BJ (cell line): ENCODE results near the gene HAP1. TPM values are rescaled to one million over a fixed set of nuclear protein-coding genes. Genes with fewer than 3 reads are reported as not detected.
A peak's percentile ranks its signal among the peaks of the same experiment; 100 is the strongest.

Experiments used
- CTCF ChIA-PET: fragments of 350-600 bp; formaldehyde crosslinking; extraction: SDS; loops from one replicate; lab custom pipeline; 2021; ENCODE audit warnings: antibody characterized with exemption, inconsistent platforms; lab: Yijun Ruan, JAX
- POLR2A ChIA-PET: fragments of 300-600 bp; sonication (Branson Sonifier 250); formaldehyde crosslinking; extraction: SDS; loops from one replicate; lab custom pipeline; 2021; ENCODE audit warnings: antibody characterized with exemption; lab: Charles Lee
- DNase-seq: peaks from one replicate; pipeline ENCODE4 v3.0.0-alpha.2; 2011; ENCODE audit warnings: low read depth
- H3K27me3 ChIP-seq: 2 replicates; pipeline ENCODE4 v1.6.0; 2011; ENCODE audit warnings: low read length; ENCODE audit not compliant: control insufficient read depth, insufficient read depth
- H3K36me3 ChIP-seq: 2 replicates; pipeline ENCODE4 v1.5.1; 2011; ENCODE audit warnings: low read length; ENCODE audit not compliant: control insufficient read depth, insufficient read depth
- H3K4me3 ChIP-seq: 2 replicates; pipeline ENCODE4 v1.5.1; 2011; ENCODE audit warnings: low read depth, mild to moderate bottlenecking, control low read depth, low read length
- polyA minus RNA-seq: library from RNA; depleted of rRNA, polyadenylated mRNA; stranded (reverse); fragments of >200 nt; gene quantifications from 2 replicates; pipeline ENCODE4 v1.2.3, GENCODE V29; 2011; rRNA and poly(A)+ RNA removed
- polyA plus RNA-seq: library from polyadenylated mRNA; depleted of rRNA; stranded (reverse); fragments of >200 nt; gene quantifications from 2 replicates; pipeline ENCODE4 v1.2.3, GENCODE V29; 2011; rRNA removed
- TF ChIP-seq, protein P1 (sequence below): IDR thresholded peaks from 2 replicates; pipeline ENCODE4 v1.5.1; 2011; ENCODE audit warnings: low read depth, mild to moderate bottlenecking, control low read depth, inconsistent platforms, low read length, moderate library complexity; ENCODE audit not compliant: insufficient read depth

Gene HAP1
- polyA plus RNA-seq (0.05 and 0.10 TPM in 2 replicates), polyA minus RNA-seq (0.05 TPM in 2 replicates)

GRCh38 chr17:41734139-41734948, at the start of gene HAP1:
TSS of gene HAP1 (minus strand) at chr17:41734643. CDS start at chr17:41734634, 9 bp downstream.
- POLR2A ChIA-PET: no interaction called here
- Histone ChIP-seq H3K4me3 (peak within 1 kb of the TSS; percentile 41), H3K27me3 (peaks cover 45% of the 10 kb centered on the region), H3K36me3 (no peaks in the 10 kb centered on the region)
- DNase-seq: no peak
- TF ChIP-seq, protein P1, sequence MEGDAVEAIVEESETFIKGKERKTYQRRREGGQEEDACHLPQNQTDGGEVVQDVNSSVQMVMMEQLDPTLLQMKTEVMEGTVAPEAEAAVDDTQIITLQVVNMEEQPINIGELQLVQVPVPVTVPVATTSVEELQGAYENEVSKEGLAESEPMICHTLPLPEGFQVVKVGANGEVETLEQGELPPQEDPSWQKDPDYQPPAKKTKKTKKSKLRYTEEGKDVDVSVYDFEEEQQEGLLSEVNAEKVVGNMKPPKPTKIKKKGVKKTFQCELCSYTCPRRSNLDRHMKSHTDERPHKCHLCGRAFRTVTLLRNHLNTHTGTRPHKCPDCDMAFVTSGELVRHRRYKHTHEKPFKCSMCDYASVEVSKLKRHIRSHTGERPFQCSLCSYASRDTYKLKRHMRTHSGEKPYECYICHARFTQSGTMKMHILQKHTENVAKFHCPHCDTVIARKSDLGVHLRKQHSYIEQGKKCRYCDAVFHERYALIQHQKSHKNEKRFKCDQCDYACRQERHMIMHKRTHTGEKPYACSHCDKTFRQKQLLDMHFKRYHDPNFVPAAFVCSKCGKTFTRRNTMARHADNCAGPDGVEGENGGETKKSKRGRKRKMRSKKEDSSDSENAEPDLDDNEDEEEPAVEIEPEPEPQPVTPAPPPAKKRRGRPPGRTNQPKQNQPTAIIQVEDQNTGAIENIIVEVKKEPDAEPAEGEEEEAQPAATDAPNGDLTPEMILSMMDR: no peak
- CTCF ChIA-PET: interaction anchor here (1.0 to 14.6 kb wide), 3 partner anchors 52 to 74 kb away, joined by 3 to 125 read pairs (median 3); partner anchors contain the start of gene JUP

- POLR2A ChIA-PET: no interaction called here
- Histone ChIP-seq H3K36me3 (no peaks in the 10 kb centered on the region), H3K4me3 (no peak overlapping the region), H3K27me3 (no peaks in the 10 kb centered on the region)
- CTCF ChIA-PET: no interaction called here
- TF ChIP-seq, protein P1: no peak
- DNase-seq: no peak
These were observed 47.7 kb upstream of the HAP1 start for GRCh38 chr17:41782142-41782541.

- CTCF ChIA-PET: no interaction called here
- Histone ChIP-seq H3K4me3 (no peak overlapping the region), H3K27me3 (no peaks in the 10 kb centered on the region), H3K36me3 (no peaks in the 10 kb centered on the region)
- POLR2A ChIA-PET: interaction anchor here (0.7 kb wide), 1 partner anchor 241 kb away, joined by 3 read pairs; no protein-coding TSS in a partner anchor
- DNase-seq: no peak
- TF ChIP-seq, protein P1: no peak
These were observed 47.1 kb upstream of the HAP1 start for GRCh38 chr17:41781404-41782110.

- Histone ChIP-seq H3K27me3 (no peaks in the 10 kb centered on the region), H3K36me3 (peaks cover 1% of the 10 kb centered on the region; the same call in 1 of the 2 replicates), H3K4me3 (no peak overlapping the region)
- POLR2A ChIA-PET: no interaction called here
- TF ChIP-seq, protein P1: no peak
- DNase-seq: no peak
- CTCF ChIA-PET: no interaction called here
These were observed 45.5 kb upstream of the HAP1 start for GRCh38 chr17:41779954-41780353.

DNA sequence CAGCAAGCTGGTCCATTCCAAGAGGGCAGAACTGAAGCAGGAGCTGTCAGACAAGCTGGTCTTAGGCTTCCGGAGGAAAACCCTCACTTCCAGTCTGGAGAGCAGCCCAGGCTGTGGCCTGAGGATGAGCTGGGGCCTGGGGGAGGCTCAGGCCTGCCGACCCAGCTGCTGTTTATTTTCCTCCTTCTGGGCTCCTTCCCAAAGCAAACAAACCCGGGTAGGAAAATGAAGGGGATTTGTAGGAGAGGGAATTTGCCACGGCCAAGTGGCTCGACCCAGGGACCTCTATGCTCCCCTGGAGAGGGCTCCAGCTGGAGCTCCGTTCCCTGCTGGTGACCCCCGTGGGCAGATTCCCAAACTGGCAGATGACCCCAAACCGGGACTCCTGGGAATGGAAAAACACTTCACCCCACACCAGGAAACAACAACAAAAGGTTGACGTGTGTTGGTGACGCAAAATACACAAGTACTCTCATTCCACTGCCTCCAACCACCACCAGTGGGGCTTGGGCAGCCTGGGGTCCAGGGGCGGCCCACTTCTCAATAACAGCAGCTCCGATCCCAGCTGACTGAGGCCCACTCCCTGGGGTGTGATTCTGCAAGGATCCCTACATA, 43.2 kb upstream of the HAP1 start:
- peak; percentile 66 for DNase-seq
- CTCF ChIA-PET: interaction anchor here (1.0 to 3.0 kb wide), 7 partner anchors 8 to 182 kb away, joined by 3 to 26 read pairs (median 4); partner anchors contain the start of genes JUP and P3H4
- POLR2A ChIA-PET: interaction anchor here (1.0 kb wide), 1 partner anchor 15 kb away, joined by 3 read pairs; no protein-coding TSS in a partner anchor
- H3K27me3 ChIP-seq: no peaks in the 10 kb centered on the region
- TF ChIP-seq, protein P1: no peak
- H3K4me3 ChIP-seq: no peak overlapping the region
- peaks cover 1% of the 10 kb centered on the region; the same call in 1 of the 2 replicates for H3K36me3 ChIP-seq
